Neutrophil (primary cell): ENCODE measurements around the gene HLA-C.

Experiments
- H3K27ac ChIP-seq: fragments of 200-600 bp; sonication (generic); 2 replicates; pipeline ENCODE4 v1.5.1; 2016; ENCODE audit warnings: mild to moderate bottlenecking, moderate library complexity
- H3K27me3 ChIP-seq: fragments of 200-600 bp; sonication (generic); 2 replicates; pipeline ENCODE4 v1.6.0; 2016; ENCODE audit warnings: mild to moderate bottlenecking
- H3K36me3 ChIP-seq: fragments of 200-600 bp; sonication (generic); 2 replicates; pipeline ENCODE4 v1.5.1; 2017
- H3K4me1 ChIP-seq, 2 experiments: fragments of 200-600 bp in 1 of 2; sonication (generic) in 1 of 2; 1 replicate in 1 of 2; 2 replicates in 1 of 2; pipeline versions ENCODE4 v1.5.1 to v1.6.1; 2013 to 2016; ENCODE audit warnings: low read depth in 1 of 2, low read length in 1 of 2, mild to moderate bottlenecking in 1 of 2, moderate library complexity in 1 of 2; ENCODE audit not compliant: control insufficient read depth in 1 of 2, insufficient read depth in 1 of 2
- H3K4me3 ChIP-seq, 2 experiments: fragments of 200-600 bp in 1 of 2; sonication (generic) in 1 of 2; 1 replicate in 1 of 2; 2 replicates in 1 of 2; pipeline ENCODE4 v1.5.1; 2013 to 2016; ENCODE audit warnings: low read depth in 1 of 2, low read length in 1 of 2, mild to moderate bottlenecking in 1 of 2, moderate library complexity in 1 of 2
- H3K9me3 ChIP-seq: fragments of 200-600 bp; sonication (generic); 2 replicates; pipeline ENCODE4 v1.5.1; 2016
- CTCF ChIP-seq: fragments of 200-600 bp; sonication (generic); IDR thresholded peaks from 2 replicates; pipeline ENCODE4 v1.5.1; 2016; ENCODE audit warnings: antibody characterized with exemption

HLA-C gene

GRCh38 chr6:31299947-31300346, 28.1 kb upstream of the HLA-C start:
- TF ChIP-seq CTCF: no peak
- Histone ChIP-seq H3K27me3 (peaks cover 89% of the 10 kb centered on the region), H3K9me3 (no peaks in the 10 kb centered on the region)

GRCh38 chr6:31299511-31299910, 27.6 kb upstream of the HLA-C start:
- no peaks in the 10 kb centered on the region for H3K4me1 ChIP-seq
- peaks cover 90% of the 10 kb centered on the region for H3K27me3 ChIP-seq
- H3K36me3 ChIP-seq: no peaks in the 10 kb centered on the region
- no peaks in the 10 kb centered on the region for H3K9me3 ChIP-seq
- H3K4me3 ChIP-seq: no peak overlapping the region
- TF ChIP-seq CTCF: no peak
- H3K27ac ChIP-seq: no peak overlapping the region

More at GRCh38 chr6:31299947-31300346, 28.1 kb upstream of the HLA-C start:
- Histone ChIP-seq H3K4me1 (no peaks in the 10 kb centered on the region), H3K4me3 (no peak overlapping the region), H3K27ac (no peak overlapping the region), H3K36me3 (no peaks in the 10 kb centered on the region)

- H3K4me3 ChIP-seq: no peak overlapping the region
- H3K4me1 ChIP-seq: no peaks in the 10 kb centered on the region
- H3K36me3 ChIP-seq: no peaks in the 10 kb centered on the region
- no peak overlapping the region for H3K27ac ChIP-seq
- no peaks in the 10 kb centered on the region for H3K9me3 ChIP-seq
- H3K27me3 ChIP-seq: peaks cover 79% of the 10 kb centered on the region
- TF ChIP-seq CTCF: no peak
Observed at GRCh38 chr6:31294056-31294455, 22.2 kb upstream of the HLA-C start.

GRCh38 chr6:31293343-31293742, 21.5 kb upstream of the HLA-C start:
- no peaks in the 10 kb centered on the region for H3K4me1 ChIP-seq
- no peak overlapping the region for H3K4me3 ChIP-seq
- no peak overlapping the region for H3K27ac ChIP-seq
- no peaks in the 10 kb centered on the region for H3K36me3 ChIP-seq
- H3K9me3 ChIP-seq: no peaks in the 10 kb centered on the region
- H3K27me3 ChIP-seq: peaks cover 73% of the 10 kb centered on the region
- TF ChIP-seq CTCF: no peak

- Histone ChIP-seq H3K36me3 (no peaks in the 10 kb centered on the region), H3K9me3 (no peaks in the 10 kb centered on the region), H3K27ac (no peak overlapping the region), H3K27me3 (peaks cover 40% of the 10 kb centered on the region), H3K4me3 (no peak overlapping the region), H3K4me1 (no peaks in the 10 kb centered on the region)
- TF ChIP-seq CTCF: no peak
Observed at GRCh38 chr6:31289788-31290187, 17.9 kb upstream of the HLA-C start.

GRCh38 chr6:31287619-31288018, 15.7 kb upstream of the HLA-C start:
- Histone ChIP-seq H3K27me3 (peaks cover 34% of the 10 kb centered on the region), H3K4me3 (no peak overlapping the region)
- no peak for TF ChIP-seq CTCF

More at GRCh38 chr6:31287619-31288018, 15.7 kb upstream of the HLA-C start:
- Histone ChIP-seq H3K27ac (no peak overlapping the region), H3K36me3 (no peaks in the 10 kb centered on the region), H3K9me3 (no peaks in the 10 kb centered on the region), H3K4me1 (no peaks in the 10 kb centered on the region)
